Measurements from ENCODE around the gene RBFOX1.

The RBFOX1 gene

DNA sequence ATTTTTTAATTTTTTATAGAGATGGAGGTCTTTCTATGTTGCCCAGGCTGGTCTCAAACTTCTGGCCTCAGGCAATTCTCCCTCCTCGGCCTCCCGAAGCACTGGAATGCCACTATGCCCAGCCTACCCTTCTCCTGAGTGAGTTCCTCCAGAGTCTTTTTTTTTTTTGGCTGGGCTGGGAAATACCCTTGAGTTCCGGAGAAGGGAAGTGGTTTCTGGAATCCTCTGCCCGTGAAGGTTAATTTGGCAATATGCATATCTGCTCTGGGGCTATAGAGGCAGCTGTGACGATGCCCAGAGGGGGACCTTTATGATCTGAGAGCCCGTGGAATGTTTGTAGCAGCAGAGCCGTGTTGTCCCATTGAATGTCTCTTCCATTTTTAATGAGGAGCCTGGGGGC, 217.5 kb downstream of the RBFOX1 start:
- TF ChIP-seq POLR2AphosphoS5 (IDR thresholded peaks at IDR 0.05; ENCODE audit: borderline replicate concordance, low read depth, low read length) (no peak), EZH2 (IDR thresholded peaks at IDR 0.05) (no peak), FOXP2 (optimal IDR thresholded peaks at IDR 0.05; ENCODE audit: control extremely low read depth, extremely low read length, insufficient read depth) (no peak)

DNA sequence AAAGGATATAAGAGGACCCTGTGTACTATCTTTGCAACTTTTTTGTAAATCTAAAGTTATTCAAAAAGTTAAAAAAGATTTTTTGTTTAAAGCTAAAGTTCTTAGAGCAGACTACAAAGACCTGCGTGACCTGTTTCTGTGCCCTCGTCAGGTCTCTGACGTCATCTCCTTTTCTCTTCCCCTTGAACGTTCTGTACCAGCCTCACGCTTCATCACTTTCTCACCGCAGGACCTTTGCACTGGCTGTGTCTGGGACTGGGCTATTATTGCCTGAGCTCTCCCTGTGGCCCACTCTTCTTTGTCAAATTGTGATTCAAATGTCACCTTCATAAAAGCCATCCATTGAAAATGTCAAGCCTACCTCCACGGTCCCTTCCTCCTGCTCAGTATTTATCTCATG, 222.8 kb downstream of the RBFOX1 start:
- no peaks in the 10 kb centered on the region for H3K9me3 ChIP-seq (ENCODE audit: low read depth, low read length)
- H3K4me3 ChIP-seq = no peak overlapping the region
- H3K27ac ChIP-seq = no peak overlapping the region
- no peak for TF ChIP-seq FOXP2 (optimal IDR thresholded peaks at IDR 0.05; ENCODE audit: control extremely low read depth, extremely low read length, insufficient read depth)
- TF ChIP-seq POLR2AphosphoS5 (IDR thresholded peaks at IDR 0.05; ENCODE audit: borderline replicate concordance, low read depth, low read length) = no peak
- TF ChIP-seq EZH2 (IDR thresholded peaks at IDR 0.05) = no peak
- no peak overlapping the region for H3K9ac ChIP-seq (ENCODE audit: insufficient read length)
- no peak for DNase-seq (ENCODE audit: low read depth, low spot score)
- no peaks in the 10 kb centered on the region for H3K36me3 ChIP-seq (ENCODE audit: insufficient read depth, low read length)

More for the DNA sequence above, 217.5 kb downstream of the RBFOX1 start:
- no peaks in the 10 kb centered on the region for H3K36me3 ChIP-seq (ENCODE audit: insufficient read depth, low read length)
- no peaks in the 10 kb centered on the region for H3K9me3 ChIP-seq (ENCODE audit: low read depth, low read length)
- DNase-seq (ENCODE audit: low read depth, low spot score) = no peak
- no peak overlapping the region for H3K4me3 ChIP-seq
- H3K9ac ChIP-seq (ENCODE audit: insufficient read length) = no peak overlapping the region
- no peak overlapping the region for H3K27ac ChIP-seq

DNA sequence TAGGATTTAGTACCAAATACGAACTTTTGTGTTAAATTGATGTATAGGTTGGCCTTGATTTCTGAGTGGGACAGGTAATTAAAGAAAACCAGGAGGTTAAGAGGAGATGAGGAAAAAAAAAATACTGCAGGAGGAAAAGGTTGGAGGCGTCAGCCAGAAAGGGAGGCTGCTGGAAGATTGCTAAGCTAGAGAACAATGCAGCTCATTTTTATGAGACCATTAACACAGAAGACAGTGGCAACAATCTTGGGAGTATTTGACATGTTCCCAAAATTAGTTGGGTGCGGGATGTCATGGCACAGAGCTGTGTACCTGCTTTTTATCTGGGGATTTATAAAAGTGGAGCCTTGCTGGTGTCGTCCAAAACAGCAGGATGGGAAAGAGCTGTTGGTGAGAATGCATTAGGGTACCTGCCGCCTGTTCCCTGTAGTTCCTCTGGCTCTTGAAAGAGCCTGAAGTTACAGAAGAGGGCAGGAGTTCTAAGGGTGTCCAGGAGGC, 229.3 kb downstream of the RBFOX1 start:
- H3K27ac ChIP-seq = no peak overlapping the region
- DNase-seq (ENCODE audit: low read depth, low spot score) = no peak
- H3K9me3 ChIP-seq (ENCODE audit: low read depth, low read length) = no peaks in the 10 kb centered on the region
- no peaks in the 10 kb centered on the region for H3K36me3 ChIP-seq (ENCODE audit: insufficient read depth, low read length)
- H3K4me3 ChIP-seq = no peak overlapping the region
- TF ChIP-seq POLR2AphosphoS5 (IDR thresholded peaks at IDR 0.05; ENCODE audit: borderline replicate concordance, low read depth, low read length) = no peak
- no peak for TF ChIP-seq FOXP2 (optimal IDR thresholded peaks at IDR 0.05; ENCODE audit: control extremely low read depth, extremely low read length, insufficient read depth)
- H3K9ac ChIP-seq (ENCODE audit: insufficient read length) = no peak overlapping the region

- no peaks in the 10 kb centered on the region for H3K9me3 ChIP-seq (ENCODE audit: low read depth, low read length)
- no peaks in the 10 kb centered on the region for H3K36me3 ChIP-seq (ENCODE audit: insufficient read depth, low read length)
- no peak overlapping the region for H3K27ac ChIP-seq
- TF ChIP-seq EZH2 (IDR thresholded peaks at IDR 0.05) = no peak
- TF ChIP-seq FOXP2 (optimal IDR thresholded peaks at IDR 0.05; ENCODE audit: control extremely low read depth, extremely low read length, insufficient read depth) = no peak
- no peak for TF ChIP-seq POLR2AphosphoS5 (IDR thresholded peaks at IDR 0.05; ENCODE audit: borderline replicate concordance, low read depth, low read length)
- H3K9ac ChIP-seq (ENCODE audit: insufficient read length) = no peak overlapping the region
- no peak overlapping the region for H3K4me3 ChIP-seq
- DNase-seq (ENCODE audit: low read depth, low spot score) = no peak
Observed at GRCh38 chr16:7566360-7566759, 233.7 kb downstream of the RBFOX1 start.

- Histone ChIP-seq H3K27ac (no peak overlapping the region), H3K9me3 (ENCODE audit: low read depth, low read length) (no peaks in the 10 kb centered on the region), H3K4me3 (no peak overlapping the region), H3K9ac (ENCODE audit: insufficient read length) (no peak overlapping the region), H3K36me3 (ENCODE audit: insufficient read depth, low read length) (no peaks in the 10 kb centered on the region)
- TF ChIP-seq POLR2AphosphoS5 (IDR thresholded peaks at IDR 0.05; ENCODE audit: borderline replicate concordance, low read depth, low read length) = no peak
- TF ChIP-seq EZH2 (IDR thresholded peaks at IDR 0.05) = no peak
- no peak for TF ChIP-seq FOXP2 (optimal IDR thresholded peaks at IDR 0.05; ENCODE audit: control extremely low read depth, extremely low read length, insufficient read depth)
- DNase-seq (ENCODE audit: low read depth, low spot score) = no peak
Observed at GRCh38 chr16:7571366-7571765, 238.7 kb downstream of the RBFOX1 start.

DNA sequence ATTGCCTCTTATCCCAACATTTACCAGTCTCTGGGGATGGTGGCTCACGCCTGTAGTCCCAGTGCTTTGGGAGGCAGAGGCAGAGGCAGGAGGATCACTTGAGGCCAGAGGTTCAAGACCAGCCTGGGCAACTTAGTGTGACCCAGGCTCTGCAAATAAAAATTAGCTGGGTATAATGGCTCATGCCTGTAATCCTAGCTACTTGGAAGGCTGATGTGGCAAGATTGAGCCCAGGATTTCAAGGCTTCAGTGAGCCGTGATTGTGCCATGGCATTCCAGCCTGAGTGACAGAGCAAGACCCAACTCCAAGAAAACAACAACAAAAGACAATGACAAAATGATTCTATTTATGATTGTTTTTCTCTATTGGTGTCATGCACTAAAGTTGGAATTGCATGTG, 244.9 kb downstream of the RBFOX1 start:
- Histone ChIP-seq H3K36me3 (ENCODE audit: insufficient read depth, low read length) (no peaks in the 10 kb centered on the region), H3K9ac (ENCODE audit: insufficient read length) (no peak overlapping the region), H3K9me3 (ENCODE audit: low read depth, low read length) (no peaks in the 10 kb centered on the region), H3K4me3 (no peak overlapping the region), H3K27ac (no peak overlapping the region)
- no peak for DNase-seq (ENCODE audit: low read depth, low spot score)
- TF ChIP-seq EZH2 (IDR thresholded peaks at IDR 0.05) = no peak
- TF ChIP-seq FOXP2 (optimal IDR thresholded peaks at IDR 0.05; ENCODE audit: control extremely low read depth, extremely low read length, insufficient read depth) = no peak
- no peak for TF ChIP-seq POLR2AphosphoS5 (IDR thresholded peaks at IDR 0.05; ENCODE audit: borderline replicate concordance, low read depth, low read length)

- no peak for TF ChIP-seq FOXP2 (optimal IDR thresholded peaks at IDR 0.05; ENCODE audit: control extremely low read depth, extremely low read length, insufficient read depth)
- no peak for TF ChIP-seq POLR2AphosphoS5 (IDR thresholded peaks at IDR 0.05; ENCODE audit: borderline replicate concordance, low read depth, low read length)
- TF ChIP-seq EZH2 (IDR thresholded peaks at IDR 0.05) = no peak
- H3K4me3 ChIP-seq = no peak overlapping the region
Observed at GRCh38 chr16:7579454-7579853, 246.8 kb downstream of the RBFOX1 start.

DNA sequence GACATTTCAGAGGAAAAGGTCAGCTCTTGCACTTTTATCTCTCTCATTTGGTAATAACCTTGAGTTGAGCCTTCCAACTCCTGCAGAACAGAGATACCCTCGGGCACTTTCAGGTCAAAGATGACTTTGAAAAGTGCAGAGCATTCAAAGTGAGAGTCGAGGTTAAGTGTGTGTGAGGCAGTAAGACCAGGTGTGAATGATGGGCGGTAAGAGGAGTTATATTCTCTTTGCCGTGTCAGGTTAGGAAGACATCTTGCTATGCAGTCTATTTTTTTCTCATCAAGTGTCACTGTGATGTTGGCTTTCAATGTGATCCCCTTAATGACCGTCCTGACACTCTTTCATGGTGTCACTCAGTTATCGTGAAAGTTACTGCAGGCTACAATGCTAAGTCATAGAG, 248.5 kb downstream of the RBFOX1 start:
- Histone ChIP-seq H3K36me3 (ENCODE audit: insufficient read depth, low read length) (no peaks in the 10 kb centered on the region), H3K4me3 (no peak overlapping the region), H3K9me3 (ENCODE audit: low read depth, low read length) (no peaks in the 10 kb centered on the region), H3K9ac (ENCODE audit: insufficient read length) (no peak overlapping the region), H3K27ac (no peak overlapping the region)
- TF ChIP-seq EZH2 (IDR thresholded peaks at IDR 0.05) (no peak), FOXP2 (optimal IDR thresholded peaks at IDR 0.05; ENCODE audit: control extremely low read depth, extremely low read length, insufficient read depth) (no peak), POLR2AphosphoS5 (IDR thresholded peaks at IDR 0.05; ENCODE audit: borderline replicate concordance, low read depth, low read length) (no peak)
- DNase-seq (ENCODE audit: low read depth, low spot score) = no peak

More at GRCh38 chr16:7579454-7579853, 246.8 kb downstream of the RBFOX1 start:
- Histone ChIP-seq H3K36me3 (ENCODE audit: insufficient read depth, low read length) (no peaks in the 10 kb centered on the region), H3K9me3 (ENCODE audit: low read depth, low read length) (no peaks in the 10 kb centered on the region), H3K27ac (no peak overlapping the region), H3K9ac (ENCODE audit: insufficient read length) (no peak overlapping the region)
- no peak for DNase-seq (ENCODE audit: low read depth, low spot score)

GRCh38 chr16:7583396-7583795, 250.8 kb downstream of the RBFOX1 start:
- no peak overlapping the region for H3K4me3 ChIP-seq
- TF ChIP-seq EZH2 (IDR thresholded peaks at IDR 0.05) (no peak), POLR2AphosphoS5 (IDR thresholded peaks at IDR 0.05; ENCODE audit: borderline replicate concordance, low read depth, low read length) (no peak), FOXP2 (optimal IDR thresholded peaks at IDR 0.05; ENCODE audit: control extremely low read depth, extremely low read length, insufficient read depth) (no peak)
- no peak for DNase-seq (ENCODE audit: low read depth, low spot score)
- H3K36me3 ChIP-seq (ENCODE audit: insufficient read depth, low read length) = no peaks in the 10 kb centered on the region
- H3K9ac ChIP-seq (ENCODE audit: insufficient read length) = no peak overlapping the region
- no peaks in the 10 kb centered on the region for H3K9me3 ChIP-seq (ENCODE audit: low read depth, low read length)
- no peak overlapping the region for H3K27ac ChIP-seq
